Neutrophil (primary cell): Measurements from ENCODE around the gene KMT2C.

ENCODE experiments used
- H3K27ac ChIP-seq: fragments of 200-600 bp; sonication (generic); 2 replicates; pipeline ENCODE4 v1.5.1; 2016; ENCODE audit warnings: mild to moderate bottlenecking, moderate library complexity
- H3K27me3 ChIP-seq: fragments of 200-600 bp; sonication (generic); 2 replicates; pipeline ENCODE4 v1.6.0; 2016; ENCODE audit warnings: mild to moderate bottlenecking
- H3K36me3 ChIP-seq: fragments of 200-600 bp; sonication (generic); 2 replicates; pipeline ENCODE4 v1.5.1; 2017
- H3K4me1 ChIP-seq, 2 experiments: fragments of 200-600 bp in 1 of 2; sonication (generic) in 1 of 2; 1 replicate in 1 of 2; 2 replicates in 1 of 2; pipeline versions ENCODE4 v1.5.1 to v1.6.1; 2013 to 2016; ENCODE audit warnings: low read depth in 1 of 2, low read length in 1 of 2, mild to moderate bottlenecking in 1 of 2, moderate library complexity in 1 of 2; ENCODE audit not compliant: control insufficient read depth in 1 of 2, insufficient read depth in 1 of 2
- H3K4me3 ChIP-seq, 2 experiments: fragments of 200-600 bp in 1 of 2; sonication (generic) in 1 of 2; 1 replicate in 1 of 2; 2 replicates in 1 of 2; pipeline ENCODE4 v1.5.1; 2013 to 2016; ENCODE audit warnings: low read depth in 1 of 2, low read length in 1 of 2, mild to moderate bottlenecking in 1 of 2, moderate library complexity in 1 of 2
- H3K9me3 ChIP-seq: fragments of 200-600 bp; sonication (generic); 2 replicates; pipeline ENCODE4 v1.5.1; 2016
- CTCF ChIP-seq: fragments of 200-600 bp; sonication (generic); IDR thresholded peaks from 2 replicates; pipeline ENCODE4 v1.5.1; 2016; ENCODE audit warnings: antibody characterized with exemption

Gene KMT2C

GRCh38 chr7:152330827-152331226, 105.0 kb downstream of the KMT2C start:
- no peak for TF ChIP-seq CTCF
- H3K27ac ChIP-seq, result peak overlapping the region; percentile 9

GRCh38 chr7:152329469-152329868, 106.3 kb downstream of the KMT2C start:
- Histone ChIP-seq H3K4me3 (no peak overlapping the region), H3K27ac (no peak overlapping the region), H3K4me1 (peaks cover 0 to 2% of the 10 kb centered on the region in 2 experiments), H3K9me3 (no peaks in the 10 kb centered on the region), H3K36me3 (peaks cover 30% of the 10 kb centered on the region), H3K27me3 (no peaks in the 10 kb centered on the region)
- TF ChIP-seq CTCF, result no peak

More at GRCh38 chr7:152330827-152331226, 105.0 kb downstream of the KMT2C start:
- Histone ChIP-seq H3K4me3 (no peak overlapping the region), H3K36me3 (peaks cover 30% of the 10 kb centered on the region), H3K27me3 (no peaks in the 10 kb centered on the region), H3K9me3 (no peaks in the 10 kb centered on the region), H3K4me1 (peaks cover 5 to 13% of the 10 kb centered on the region in 2 experiments)

GRCh38 chr7:152328234-152328633, 107.6 kb downstream of the KMT2C start:
- Histone ChIP-seq H3K27me3 (no peaks in the 10 kb centered on the region), H3K4me1 (no peaks in the 10 kb centered on the region), H3K27ac (peak overlapping the region; percentile 26), H3K4me3 (no peak overlapping the region), H3K9me3 (no peaks in the 10 kb centered on the region), H3K36me3 (peaks cover 30% of the 10 kb centered on the region)
- no peak for TF ChIP-seq CTCF

- H3K27ac ChIP-seq, result peak overlapping the region; percentile 11
- no peaks in the 10 kb centered on the region for H3K27me3 ChIP-seq
- no peaks in the 10 kb centered on the region for H3K9me3 ChIP-seq
- H3K36me3 ChIP-seq, result peaks cover 24% of the 10 kb centered on the region
- H3K4me1 ChIP-seq, result peaks cover 0 to 3% of the 10 kb centered on the region in 2 experiments
- no peak overlapping the region for H3K4me3 ChIP-seq
- no peak for TF ChIP-seq CTCF
Measured at GRCh38 chr7:152315845-152316244, 120.0 kb downstream of the KMT2C start.

- no peak for TF ChIP-seq CTCF
- Histone ChIP-seq H3K4me1 (peaks cover 0 to 3% of the 10 kb centered on the region in 2 experiments), H3K36me3 (peaks cover 35% of the 10 kb centered on the region), H3K27ac (no peak overlapping the region), H3K27me3 (no peaks in the 10 kb centered on the region), H3K9me3 (no peaks in the 10 kb centered on the region), H3K4me3 (no peak overlapping the region)
Measured at GRCh38 chr7:152313831-152314604, 121.8 kb downstream of the KMT2C start.
